Stimulated activated CD4-positive, alpha-beta T cell treated with anti-CD3 and anti-CD28 coated beads, TNF-alpha, amount 100 ng/mL, for 1 hour (primary cell): ENCODE data around the gene GPR156.
"Not testable (repeated sequence)": the region's sequence is repeated elsewhere in the genome, so short reads cannot be mapped to it uniquely, and the experiment has no call there.

ENCODE experiments used
- DNase-seq, 3 donors: peaks; one replicate each; pipeline ENCODE4 v3.0.0-alpha.2; 2020; ENCODE audit warnings: low read depth in 3 of 3, low spot score in 1 of 3

The GPR156 gene

DNA sequence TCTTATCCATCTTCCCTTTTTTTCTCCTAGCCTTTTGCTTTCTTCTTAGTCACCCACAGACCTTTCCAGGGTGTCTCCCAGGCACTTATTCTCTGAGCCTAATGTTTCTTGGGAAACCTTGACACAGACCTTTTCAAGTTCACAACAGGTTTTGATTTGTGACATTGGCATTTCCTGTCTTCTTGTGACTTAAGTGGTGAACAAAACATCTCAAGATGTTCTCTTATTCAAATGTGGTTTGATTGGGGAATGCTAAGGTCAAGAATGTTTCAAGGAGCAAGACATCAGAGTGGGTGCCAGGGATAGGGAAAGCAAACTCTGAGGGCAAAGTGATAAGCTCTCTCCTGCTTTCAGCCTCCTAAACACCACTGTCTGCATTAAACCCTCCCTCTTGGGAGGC is 122.6 kb downstream of the GPR156 start:
- no peak for DNase-seq

DNA sequence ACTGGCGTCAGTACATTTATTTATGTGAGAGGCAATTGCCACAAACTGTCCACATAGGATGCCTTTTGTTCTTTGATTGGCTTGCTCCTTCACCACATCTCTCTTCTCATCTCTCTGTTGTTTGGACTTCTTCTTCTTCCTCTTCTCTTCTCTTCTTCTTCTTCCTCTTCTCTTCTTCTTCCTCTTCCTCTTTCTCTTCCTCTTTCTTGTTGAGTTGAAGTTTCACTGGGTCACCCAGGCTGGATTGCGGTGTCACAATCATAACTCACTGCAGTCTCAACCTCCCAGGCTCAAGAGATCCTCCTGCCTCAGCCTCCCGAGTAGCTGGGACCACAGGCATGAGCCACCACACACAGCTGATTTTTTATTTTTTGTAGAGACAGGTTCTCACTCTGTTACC is 123.1 kb downstream of the GPR156 start:
- no peak for DNase-seq

DNA sequence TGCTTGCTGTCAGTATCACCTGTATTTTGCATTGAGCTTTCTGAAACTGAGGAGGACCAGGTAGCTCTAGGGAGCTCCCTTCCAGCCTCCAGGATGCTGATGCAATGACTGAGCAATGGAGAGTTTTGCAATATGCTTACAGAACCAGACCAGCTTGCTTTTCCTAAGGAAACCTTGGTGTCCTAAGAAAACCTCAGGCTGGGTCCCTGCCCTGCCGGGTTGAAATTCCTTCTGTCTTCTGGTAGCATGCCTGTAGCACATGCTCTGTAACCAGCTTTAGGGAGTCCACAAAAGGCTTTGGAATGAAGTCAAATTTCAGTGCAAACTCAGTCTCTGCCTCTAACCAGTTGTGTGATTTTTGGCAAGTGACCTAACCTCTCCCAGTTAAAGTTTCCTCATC is 125.0 kb downstream of the GPR156 start:
- no peak for DNase-seq

DNA sequence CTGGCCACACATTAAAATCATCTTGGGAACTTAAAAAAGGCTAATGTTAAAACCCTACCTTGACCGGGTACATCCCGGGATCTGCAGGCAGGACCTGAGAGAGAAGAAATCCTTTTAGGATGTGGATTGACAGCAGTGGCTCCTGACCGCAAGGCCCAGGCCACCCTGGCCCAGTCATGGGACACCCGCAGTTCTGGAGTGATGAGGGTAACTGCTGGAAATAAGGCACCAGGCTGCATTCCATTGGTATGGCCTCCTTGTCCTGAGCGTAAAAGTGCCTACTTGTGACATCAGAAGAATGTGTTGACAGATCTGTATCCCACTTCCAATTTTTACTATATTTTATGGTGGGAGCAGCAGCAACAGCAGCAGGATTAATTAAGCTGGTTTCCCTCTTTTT is 127.3 kb downstream of the GPR156 start:
- no peak for DNase-seq

DNA sequence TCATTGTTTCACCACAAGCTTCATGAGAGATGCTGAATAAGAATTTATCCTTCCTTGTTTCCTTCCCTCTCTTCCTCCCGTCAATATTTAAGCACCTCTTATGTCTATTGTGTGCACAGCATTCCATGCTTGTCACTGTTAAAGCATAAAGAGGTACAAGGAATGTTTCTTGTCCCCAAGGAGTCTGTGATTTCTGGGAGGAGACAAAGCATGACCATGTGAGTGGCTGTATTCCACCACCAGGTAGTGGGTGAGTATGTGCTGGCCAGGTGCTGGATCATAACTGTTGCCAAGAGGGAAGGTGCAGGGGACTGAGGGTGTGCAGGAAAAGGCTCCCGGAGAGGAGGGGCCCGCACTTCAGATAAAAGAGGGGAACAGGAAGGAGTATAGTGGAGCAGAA is 127.9 kb downstream of the GPR156 start:
- no peak for DNase-seq

DNA sequence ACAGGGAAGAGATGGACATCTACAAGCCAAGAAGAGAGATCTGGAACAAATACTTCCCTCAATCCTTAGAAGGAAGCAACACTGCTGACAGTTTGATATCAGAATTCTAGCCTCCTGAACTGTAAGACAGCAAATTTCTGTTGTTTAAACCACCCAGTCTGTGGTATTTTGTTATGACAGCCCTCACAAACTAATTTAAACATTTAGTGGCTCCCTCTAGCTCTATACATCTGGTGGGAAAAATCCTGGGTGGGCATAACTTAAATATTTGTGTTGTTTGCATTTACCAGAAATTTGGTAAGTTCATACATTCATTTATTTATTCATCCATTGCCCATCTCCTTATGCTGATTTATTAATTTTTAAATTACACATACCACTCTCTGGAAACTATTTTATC is 128.3 kb downstream of the GPR156 start:
- no peak for DNase-seq

DNA sequence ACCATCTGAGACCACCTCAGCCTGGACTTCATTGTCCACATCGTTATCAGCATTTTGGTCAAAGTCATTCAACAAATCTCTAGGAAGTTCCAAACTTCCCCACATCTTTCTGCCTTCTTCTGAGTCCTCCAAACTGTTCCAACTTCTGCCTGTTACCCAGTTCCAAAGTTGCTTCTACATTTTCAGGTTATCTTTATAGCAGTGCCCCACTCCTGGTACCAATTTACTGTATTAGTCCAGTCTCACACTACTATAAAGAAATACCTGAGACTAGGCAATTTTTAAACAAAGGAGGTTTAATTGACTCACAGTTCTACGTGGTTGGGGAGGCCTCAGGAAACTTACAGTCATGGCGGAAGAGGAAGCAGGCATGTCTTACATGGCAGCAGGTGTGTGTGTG is 129.3 kb downstream of the GPR156 start:
- DNase-seq, result not testable (repeated sequence)

DNA sequence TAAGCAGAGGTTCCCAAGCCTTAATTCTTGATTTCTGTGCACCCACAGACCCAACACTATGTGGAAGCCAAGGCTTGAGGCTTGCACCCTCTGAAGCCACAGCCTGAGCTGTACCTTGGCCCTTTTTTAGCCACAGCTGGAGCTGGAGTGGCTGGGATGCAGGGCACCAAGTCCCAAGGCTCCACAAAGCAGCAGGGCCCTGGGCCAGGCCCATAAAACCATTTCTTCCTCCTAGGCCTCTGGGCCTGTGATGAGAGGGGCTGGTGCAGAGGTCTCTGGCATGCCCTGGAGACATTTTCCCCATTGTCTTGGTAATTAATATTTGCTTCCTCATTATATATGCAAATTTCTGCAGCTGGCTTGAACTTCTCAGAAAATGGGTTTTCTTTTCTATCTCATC is 129.9 kb downstream of the GPR156 start:
- DNase-seq, result no peak

DNA sequence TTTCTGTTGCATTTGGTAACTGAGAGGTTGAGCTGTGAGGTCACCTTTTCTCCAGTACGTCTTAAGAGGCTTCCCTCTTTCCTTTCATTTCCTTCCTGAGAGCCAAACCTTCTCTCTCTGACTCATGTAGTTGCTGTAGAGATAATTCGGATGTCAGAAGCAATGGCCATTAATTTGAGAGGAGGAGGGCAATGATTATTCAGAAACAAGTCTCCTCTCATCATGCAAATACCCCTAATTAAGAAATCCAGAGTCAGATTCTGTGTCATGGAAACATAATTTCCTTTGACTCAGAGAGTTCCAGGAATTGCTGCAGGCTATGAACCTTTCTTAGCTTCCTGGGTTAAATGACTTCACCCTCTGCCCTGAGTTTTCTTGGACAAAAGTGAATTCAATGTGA is 131.7 kb downstream of the GPR156 start:
- DNase-seq, result no peak

- DNase-seq, result no peak
Observed at GRCh38 chr3:120151791-120152190, 133.2 kb downstream of the GPR156 start.

GRCh38 chr3:120148187-120148949 is 136.7 kb downstream of the GPR156 start:
- no peak for DNase-seq

- peak; percentile 9 to 24 (median 18) for DNase-seq
Observed at GRCh38 chr3:120147072-120147871, 137.8 kb downstream of the GPR156 start.

DNA sequence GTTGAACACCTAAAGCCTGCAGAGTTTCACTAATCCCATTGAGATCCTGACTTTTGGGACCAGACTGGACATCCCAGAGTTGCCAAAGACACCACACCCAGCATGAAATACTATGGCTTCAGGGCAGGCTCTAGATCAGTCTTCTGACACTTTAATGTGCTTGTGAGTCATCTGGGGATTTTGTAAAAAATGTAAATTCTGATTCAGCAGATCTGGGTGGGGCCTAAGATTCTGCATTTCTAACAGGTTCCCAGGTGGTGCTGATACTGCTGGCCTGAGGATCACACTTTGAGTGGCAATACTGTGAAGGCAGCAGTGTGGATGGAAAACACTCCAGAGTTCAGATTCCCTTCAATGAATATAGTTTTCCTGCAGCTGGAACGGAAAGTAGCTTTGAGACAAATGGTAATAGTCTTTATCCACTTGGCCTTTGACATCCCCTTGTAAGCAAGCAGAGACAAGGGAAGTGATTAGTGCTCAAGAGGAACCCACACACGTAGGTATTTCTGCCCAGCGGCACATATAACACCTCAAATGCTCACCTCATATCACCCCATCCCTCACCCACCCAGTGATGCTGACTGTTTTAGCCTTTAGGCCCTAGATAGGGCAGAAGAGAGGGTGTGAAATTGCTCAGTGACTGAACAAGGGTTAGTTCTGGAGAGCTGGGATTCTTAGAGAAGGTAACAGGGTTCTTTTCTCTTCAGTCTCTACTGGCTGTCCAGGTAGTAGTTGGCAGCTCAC is 139.3 kb downstream of the GPR156 start:
- DNase-seq, result no peak

DNA sequence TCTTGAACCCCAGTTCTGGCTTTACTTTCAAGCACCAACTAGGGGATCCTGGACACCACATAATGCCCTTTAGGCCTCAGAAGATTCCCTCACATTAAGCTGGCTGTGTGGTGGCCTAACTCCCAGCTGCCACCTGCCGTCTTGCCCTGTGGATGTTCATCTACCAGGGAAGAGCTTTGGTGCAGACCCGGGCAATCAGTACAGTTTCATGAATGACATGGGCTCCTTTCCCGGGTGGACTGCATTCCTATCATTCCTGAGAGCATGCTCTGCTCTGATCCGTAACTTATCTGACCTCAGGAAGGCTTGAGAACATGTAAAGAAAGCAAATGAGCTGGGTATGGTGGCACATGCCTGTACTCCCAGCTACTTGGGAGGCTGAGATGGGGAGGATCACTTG is 140.8 kb downstream of the GPR156 start:
- no peak for DNase-seq

DNA sequence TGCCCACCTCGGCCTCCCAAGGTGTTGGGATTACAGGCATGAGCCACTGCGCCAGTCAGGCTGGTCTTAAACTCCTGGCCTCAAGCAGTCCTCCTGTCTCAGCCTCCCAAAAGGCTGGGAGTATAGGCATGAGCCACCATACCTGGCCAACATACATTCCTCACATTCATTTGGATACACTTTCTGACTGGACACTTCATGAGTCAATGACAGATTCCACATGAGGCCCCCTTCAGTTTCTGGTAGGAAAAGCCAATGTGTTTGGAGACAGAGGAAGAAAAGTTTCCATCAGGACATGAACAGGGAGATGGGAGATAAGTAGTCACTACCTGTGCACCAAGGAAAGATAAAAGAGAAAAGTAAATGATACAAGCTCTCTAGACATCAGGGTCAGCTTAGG is 141.3 kb downstream of the GPR156 start:
- DNase-seq, result no peak

GRCh38 chr3:120142236-120142635 is 142.8 kb downstream of the GPR156 start:
- no peak for DNase-seq

- no peak for DNase-seq
Observed at GRCh38 chr3:120140098-120140742, 144.8 kb downstream of the GPR156 start.

DNA sequence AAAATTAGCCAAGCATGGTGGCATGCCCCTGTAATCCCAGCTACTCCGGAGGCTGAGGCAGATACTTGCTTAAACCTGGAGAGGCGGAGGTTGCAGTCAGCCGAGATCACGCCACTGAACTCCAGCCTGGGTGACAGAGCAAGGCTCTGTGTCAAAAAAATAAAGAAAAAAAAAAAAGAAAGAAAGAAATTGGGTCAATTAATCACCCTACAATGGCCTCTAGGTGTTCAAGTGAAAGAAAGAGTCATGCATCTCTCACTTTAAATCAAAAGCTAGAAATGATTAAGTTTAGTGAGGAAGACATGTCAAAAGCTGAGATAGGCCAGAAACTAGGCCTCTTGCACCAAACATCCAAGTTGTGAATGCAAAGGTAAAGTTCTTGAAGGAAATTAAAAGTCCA is 145.9 kb downstream of the GPR156 start:
- no peak for DNase-seq

DNA sequence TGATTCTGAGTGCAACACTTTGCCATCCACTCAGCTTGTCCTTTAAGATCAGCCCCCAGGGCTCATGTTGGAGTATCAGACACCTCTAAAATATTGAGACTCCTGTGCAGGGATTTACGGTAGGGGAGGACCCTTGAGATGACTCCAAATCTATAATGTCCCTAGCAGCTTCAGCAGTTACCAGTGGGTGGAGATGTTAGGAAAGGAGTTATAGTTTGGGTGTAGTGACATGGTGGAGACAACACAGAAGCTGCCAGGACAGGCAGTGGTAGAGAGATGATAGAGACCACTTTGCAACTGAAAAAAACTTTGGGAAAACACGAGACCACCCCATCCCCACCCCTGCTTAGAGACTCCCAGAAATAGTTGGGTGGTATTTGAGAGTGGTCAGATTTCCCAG is 147.5 kb downstream of the GPR156 start:
- no peak for DNase-seq

GRCh38 chr3:120130656-120131055 is 154.4 kb downstream of the GPR156 start:
- no peak for DNase-seq

- DNase-seq, result no peak
Observed at GRCh38 chr3:120129718-120130513, 155.1 kb downstream of the GPR156 start.
